GM18868 (cell line): ENCODE results near the gene SLC25A5.
"Not testable (repeated sequence)": the region's sequence is repeated elsewhere in the genome, so short reads cannot be mapped to it uniquely, and the experiment has no call there.

Experiments
- ATAC-seq: cut with Tn5 transposase; IDR thresholded peaks from one replicate; pipeline ENCODE4 v1.9.1; 2021; ENCODE audit warnings: mild to moderate bottlenecking, moderate library complexity; ENCODE audit not compliant: unreplicated experiment

SLC25A5 gene

DNA sequence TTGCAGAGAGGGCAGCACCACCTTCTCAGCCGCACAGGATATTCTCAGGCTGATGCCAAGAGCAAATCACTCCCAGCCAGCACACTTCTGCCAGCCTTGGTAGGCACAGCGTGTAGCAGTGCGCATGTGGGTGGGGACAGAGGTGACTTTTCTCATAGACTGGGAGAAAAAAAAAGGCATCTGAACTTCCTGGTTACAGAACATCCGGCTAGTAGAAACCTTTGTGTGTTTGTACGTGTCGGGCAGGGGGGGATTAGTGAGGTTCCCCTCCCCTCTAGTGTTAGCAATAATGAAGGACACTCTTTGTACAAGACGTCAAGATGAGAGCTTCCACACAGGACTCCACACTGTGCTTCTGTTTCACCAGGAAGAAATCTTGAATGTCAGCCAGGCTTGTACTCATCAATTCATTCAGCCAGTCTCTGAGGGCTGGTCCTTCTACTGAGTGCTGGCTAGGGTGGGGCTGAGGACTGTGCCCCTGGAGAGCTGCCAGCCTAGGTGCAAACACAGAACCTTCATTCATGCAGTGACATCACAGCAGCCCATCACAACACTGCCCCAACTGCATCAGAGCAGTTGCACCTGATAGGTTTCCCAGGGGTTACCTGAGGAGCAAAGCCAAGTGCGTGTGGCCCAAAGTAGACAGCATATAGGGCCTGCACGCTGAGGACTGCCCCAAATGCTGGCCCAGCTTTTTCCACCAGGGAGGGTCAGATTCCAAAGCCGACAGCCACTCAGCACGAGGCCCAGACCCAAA, 34.7 kb downstream of the SLC25A5 start:
- ATAC-seq = no peak

DNA sequence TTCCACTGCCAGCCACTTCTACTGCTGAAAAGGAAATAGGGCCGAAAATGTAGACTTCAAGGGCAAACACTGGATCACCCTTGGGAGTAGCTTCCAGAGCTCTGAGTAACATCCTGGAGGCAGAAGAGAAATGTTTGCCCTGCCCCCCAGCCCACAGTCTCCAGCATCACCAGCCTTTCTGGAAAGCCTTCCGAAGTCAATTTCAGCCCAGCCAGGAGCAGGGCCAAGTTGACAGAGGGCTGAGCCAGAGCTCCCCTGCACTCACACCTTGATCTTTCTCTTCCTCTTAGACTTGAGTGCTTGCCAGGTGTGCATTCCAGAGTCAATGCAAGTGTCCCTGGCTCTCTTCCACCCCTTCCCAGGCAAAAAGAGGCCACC, 35.2 kb downstream of the SLC25A5 start:
- ATAC-seq = no peak

DNA sequence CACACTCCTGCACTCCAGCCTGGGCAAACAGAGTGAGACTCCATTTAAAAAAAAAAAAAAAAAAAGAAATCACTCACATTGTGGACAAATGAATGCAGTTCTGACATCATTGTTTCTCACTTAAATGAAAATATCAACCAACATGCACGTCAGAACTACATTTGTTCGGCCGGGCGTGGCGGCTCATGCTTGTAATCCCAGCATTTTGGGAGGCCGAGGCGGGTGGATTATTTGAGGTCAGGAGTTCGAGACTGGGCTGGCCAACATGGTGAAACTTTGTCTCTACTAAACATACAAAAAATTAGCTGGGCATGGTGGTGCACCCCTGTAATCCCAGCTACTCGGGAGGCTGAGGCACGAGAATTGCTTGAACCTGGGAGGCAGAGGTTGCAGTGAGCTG, 36.9 kb downstream of the SLC25A5 start:
- not testable (repeated sequence) for ATAC-seq

DNA sequence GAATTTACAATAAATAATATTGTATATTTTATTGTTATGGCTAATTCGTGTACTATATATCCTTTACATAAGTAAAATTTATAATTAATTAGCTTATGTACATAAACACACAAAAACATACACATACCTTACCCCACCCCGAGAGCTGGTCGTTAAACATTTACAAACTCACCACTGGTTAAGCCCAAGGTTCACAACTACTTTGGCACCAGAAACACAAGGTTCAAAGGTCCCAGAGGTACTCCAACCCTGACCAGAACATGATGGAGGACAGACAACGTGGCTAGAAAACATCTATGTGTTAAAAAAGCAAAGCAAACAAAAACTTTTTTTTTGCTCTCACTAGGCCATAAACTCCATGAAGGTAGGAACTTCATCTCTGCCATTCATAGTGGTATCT, 37.7 kb downstream of the SLC25A5 start:
- no peak for ATAC-seq

DNA sequence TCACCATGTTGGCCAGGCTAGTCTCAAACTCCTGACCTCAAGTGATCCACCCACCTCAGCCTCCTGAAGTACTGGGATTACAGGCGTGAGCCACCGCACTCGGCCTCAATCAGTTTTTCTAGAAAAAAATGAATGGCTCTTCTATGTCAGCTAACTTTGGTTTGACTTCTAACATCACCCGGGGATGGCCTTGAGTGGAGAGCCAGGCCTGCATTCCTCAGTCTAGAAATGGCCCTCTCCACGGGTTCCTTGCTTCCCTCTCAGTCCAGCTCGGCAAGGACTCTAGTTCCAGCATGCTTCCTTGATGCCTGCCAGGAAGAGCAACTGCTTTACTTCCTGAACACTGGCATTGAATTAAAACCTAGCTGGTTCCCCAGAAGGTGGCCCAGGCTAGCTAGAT, 39.0 kb downstream of the SLC25A5 start:
- no peak for ATAC-seq

DNA sequence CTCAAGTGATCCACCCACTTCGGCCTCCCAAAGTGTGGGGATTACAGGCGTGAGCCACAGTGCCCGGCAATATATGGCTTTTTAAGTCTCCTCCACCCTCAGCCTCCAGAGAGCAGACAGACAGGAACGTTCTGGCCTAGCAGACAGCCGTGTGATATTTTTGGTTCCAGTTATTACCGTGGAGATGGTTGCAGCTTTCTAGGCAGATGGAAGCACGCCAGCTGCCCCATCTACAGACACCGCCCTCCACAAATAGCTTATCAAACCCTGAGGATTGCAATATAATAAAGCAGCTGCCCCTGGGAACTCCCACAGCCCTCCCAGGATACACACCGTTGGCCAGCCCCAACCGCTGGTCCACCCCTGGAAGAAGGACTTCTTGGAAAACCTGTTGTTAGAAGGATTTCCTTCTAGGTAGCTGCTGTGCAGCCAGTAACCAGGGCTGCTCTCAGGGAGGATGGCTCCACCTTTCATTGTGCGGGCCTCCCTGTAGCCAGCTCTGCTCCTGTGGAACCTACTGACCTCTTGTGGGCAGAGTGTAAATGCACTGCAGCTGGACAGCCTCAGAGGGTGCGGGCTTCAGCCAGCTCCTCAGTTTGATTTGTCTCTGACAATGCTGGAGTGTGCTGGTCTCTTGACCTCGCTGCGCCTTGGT, 44.0 kb downstream of the SLC25A5 start:
- peak; percentile 59 for ATAC-seq

DNA sequence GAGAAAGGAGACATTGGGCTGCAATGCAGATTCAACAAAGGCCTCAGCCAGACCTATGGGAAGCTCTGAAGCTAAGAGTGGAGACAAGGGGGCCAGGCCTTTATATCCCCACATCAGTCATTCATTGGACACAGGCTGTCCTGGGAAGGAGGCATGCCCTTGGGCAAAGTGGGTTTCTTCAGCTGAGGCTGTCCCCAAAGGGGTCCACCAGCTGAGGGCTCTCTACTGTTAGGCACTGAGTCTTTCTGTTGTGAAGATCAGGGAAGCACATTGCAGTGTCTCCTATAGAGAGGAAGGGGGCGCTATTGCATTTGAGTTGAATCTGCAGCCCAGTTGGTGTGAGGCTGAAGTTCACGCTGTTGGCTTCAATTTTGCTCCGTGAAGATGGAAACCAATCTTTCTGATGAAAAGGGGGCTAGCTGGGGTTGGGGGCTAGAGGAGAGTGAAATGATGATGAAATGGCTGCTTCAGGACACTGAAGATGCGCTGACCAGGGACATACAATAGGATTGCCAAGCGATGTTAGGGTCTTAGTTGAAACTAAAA, 48.0 kb downstream of the SLC25A5 start:
- ATAC-seq = peak; percentile 85

DNA sequence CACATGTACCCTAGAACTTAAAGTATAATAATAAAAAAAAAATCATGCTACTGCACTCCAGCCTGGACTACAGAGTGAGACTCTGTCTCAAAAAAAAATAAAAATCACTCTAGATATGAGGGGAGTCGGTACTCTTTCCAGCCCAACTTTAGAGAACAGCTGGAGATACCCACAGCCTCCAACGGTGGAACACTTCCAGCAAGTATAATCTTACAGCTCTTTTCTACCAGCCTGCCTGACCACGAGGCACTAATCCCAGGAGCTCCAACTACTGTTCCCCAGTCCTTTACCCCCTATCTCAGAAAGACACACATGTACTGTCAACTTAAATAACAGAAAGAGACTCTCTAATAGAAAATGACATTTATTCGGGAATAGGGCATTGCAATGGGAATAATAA, 50.1 kb downstream of the SLC25A5 start:
- no peak for ATAC-seq
